Common myeloid progenitor, CD34-positive (primary cell): Measurements from ENCODE around the gene LEMD3.

Source experiments
- CTCF ChIA-PET: fragments of 350-600 bp; sonication (Branson Sonifier 250); formaldehyde crosslinking; loops from one replicate; lab custom pipeline; 2021; ENCODE audit warnings: antibody characterized with exemption; lab: Charles Lee
- POLR2A ChIA-PET: fragments of 350-600 bp; sonication (Branson Sonifier 250); formaldehyde crosslinking; loops from one replicate; lab custom pipeline; 2021; ENCODE audit warnings: antibody characterized with exemption; lab: Charles Lee
- DNase-seq, 3 donors: peaks; one replicate each; pipeline versions ENCODE4 v3.0.0 to v3.0.0-alpha.2; 2013
- H3K27ac ChIP-seq, 2 experiments: 1 replicate in 1 of 2; 2 replicates in 1 of 2; pipeline ENCODE4 v1.7.0; 2013; ENCODE audit warnings: inconsistent platforms in 2 of 2, low read length in 2 of 2, mild to moderate bottlenecking in 2 of 2, low read depth in 1 of 2, moderate library complexity in 1 of 2; ENCODE audit not compliant: severe bottlenecking in 2 of 2, insufficient read depth in 1 of 2, poor library complexity in 1 of 2
- H3K27me3 ChIP-seq, 5 experiments: replicated peaks in 2 of 5; 1 replicate in 3 of 5; 2 replicates in 2 of 5; pipeline versions ENCODE4 v1.6.1 to v1.7.0; 2013; ENCODE audit warnings: low read length in 4 of 5, mild to moderate bottlenecking in 2 of 5, moderate library complexity in 2 of 5, inconsistent platforms in 1 of 5; ENCODE audit not compliant: insufficient read depth in 5 of 5, control insufficient read depth in 4 of 5
- H3K36me3 ChIP-seq, 4 experiments: 1 replicate in 2 of 4; 2 replicates in 2 of 4; pipeline versions ENCODE4 v1.6.1 to v1.7.0; 2013; ENCODE audit warnings: low read length in 3 of 4, control low read depth in 1 of 4, mild to moderate bottlenecking in 1 of 4; ENCODE audit not compliant: control insufficient read depth in 4 of 4, insufficient read depth in 4 of 4
- H3K4me1 ChIP-seq, 4 experiments: 1 replicate in 3 of 4; 2 replicates in 1 of 4; pipeline versions ENCODE4 v1.6.1 to v1.7.1; 2013; ENCODE audit warnings: low read length in 3 of 4, mild to moderate bottlenecking in 3 of 4, control low read depth in 1 of 4, inconsistent platforms in 1 of 4, moderate library complexity in 1 of 4; ENCODE audit not compliant: control insufficient read depth in 4 of 4, insufficient read depth in 4 of 4; ENCODE audit errors: control extremely low read depth in 1 of 4
- H3K4me3 ChIP-seq, 7 experiments: 1 replicate in 4 of 7; 2 replicates in 3 of 7; pipeline versions ENCODE4 v1.5.1 to v1.7.0; 2013; ENCODE audit warnings: mild to moderate bottlenecking in 7 of 7, low read length in 6 of 7, moderate library complexity in 6 of 7, inconsistent platforms in 2 of 7, low read depth in 2 of 7, control low read depth in 1 of 7; ENCODE audit not compliant: insufficient read depth in 4 of 7, control insufficient read depth in 1 of 7; ENCODE audit errors: extremely low read depth in 1 of 7
- H3K9me3 ChIP-seq, 5 experiments: 1 replicate in 4 of 5; 2 replicates in 1 of 5; pipeline versions ENCODE4 v1.6.1 to v1.7.1; 2013; ENCODE audit warnings: low read length in 4 of 5, mild to moderate bottlenecking in 2 of 5, inconsistent platforms in 1 of 5, low read depth in 1 of 5, moderate library complexity in 1 of 5; ENCODE audit not compliant: control insufficient read depth in 4 of 5, insufficient read depth in 2 of 5; ENCODE audit errors: control extremely low read depth in 1 of 5
- WGBS: methylation state at CpG from one replicate; pipeline ENCODE4 v1.1.5; 2013; ENCODE audit not compliant: insufficient coverage; 5-methylcytosine and 5-hydroxymethylcytosine counted together

The LEMD3 gene

DNA sequence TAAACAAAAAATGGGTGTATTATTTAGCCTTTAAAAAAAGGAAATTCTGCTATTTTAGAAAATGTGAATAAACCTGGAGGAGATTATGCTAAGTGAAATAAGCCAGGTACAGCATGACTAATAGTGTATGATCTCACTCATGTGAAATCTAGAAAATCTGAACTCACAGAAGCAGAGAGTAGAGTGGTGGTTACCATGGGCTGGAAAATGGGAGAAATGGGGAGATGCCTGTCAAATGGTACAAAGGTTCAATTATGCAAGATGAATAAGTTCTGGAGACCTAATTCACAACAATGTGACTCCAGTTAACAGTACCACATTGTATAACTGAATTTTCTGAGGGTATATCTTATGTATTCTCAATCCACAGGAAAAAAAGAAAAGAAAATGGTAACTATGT lies 17.4 kb upstream of the LEMD3 start:
- H3K4me3 ChIP-seq: no peak overlapping the region
- H3K27me3 ChIP-seq: no peaks in the 10 kb centered on the region
- no peaks in the 10 kb centered on the region for H3K36me3 ChIP-seq
- peaks cover 4 to 23% (median 10%) of the 10 kb centered on the region in 4 experiments for H3K4me1 ChIP-seq
- CTCF ChIA-PET: no interaction called here
- H3K27ac ChIP-seq: no peak overlapping the region
- no peaks in the 10 kb centered on the region for H3K9me3 ChIP-seq
- DNase-seq: no peak
- POLR2A ChIA-PET: no interaction called here

DNA sequence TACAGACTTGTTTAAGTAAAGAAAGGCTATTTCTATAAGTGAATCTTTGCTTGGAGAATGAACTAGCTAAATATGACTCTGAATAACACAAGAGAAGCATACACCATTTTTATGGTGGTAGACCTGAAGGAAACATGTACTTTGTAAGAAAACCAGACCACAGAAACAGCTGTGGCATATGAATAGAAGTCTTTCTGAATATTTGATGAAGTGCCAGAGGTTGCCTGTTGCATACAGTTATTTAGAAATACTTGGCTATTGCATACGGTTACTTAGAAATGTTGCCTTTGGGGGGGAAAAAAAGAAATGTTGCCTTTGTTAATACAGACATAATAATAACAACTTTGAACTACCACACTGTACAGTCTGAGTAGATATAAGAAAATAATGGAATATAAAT lies 16.8 kb upstream of the LEMD3 start:
- CTCF ChIA-PET: interaction anchor here (0.8 kb wide), 1 partner anchor 23 kb away, joined by 3 read pairs; no protein-coding TSS in a partner anchor
- POLR2A ChIA-PET: no interaction called here
- H3K27me3 ChIP-seq: no peaks in the 10 kb centered on the region
- no peaks in the 10 kb centered on the region for H3K36me3 ChIP-seq
- no peak overlapping the region for H3K4me3 ChIP-seq
- no peak for DNase-seq
- no peak overlapping the region for H3K27ac ChIP-seq
- H3K4me1 ChIP-seq: peaks cover 6 to 29% (median 12%) of the 10 kb centered on the region in 4 experiments
- no CpG with 5 or more reads among the region's 1 CpG for WGBS
- no peaks in the 10 kb centered on the region for H3K9me3 ChIP-seq

DNA sequence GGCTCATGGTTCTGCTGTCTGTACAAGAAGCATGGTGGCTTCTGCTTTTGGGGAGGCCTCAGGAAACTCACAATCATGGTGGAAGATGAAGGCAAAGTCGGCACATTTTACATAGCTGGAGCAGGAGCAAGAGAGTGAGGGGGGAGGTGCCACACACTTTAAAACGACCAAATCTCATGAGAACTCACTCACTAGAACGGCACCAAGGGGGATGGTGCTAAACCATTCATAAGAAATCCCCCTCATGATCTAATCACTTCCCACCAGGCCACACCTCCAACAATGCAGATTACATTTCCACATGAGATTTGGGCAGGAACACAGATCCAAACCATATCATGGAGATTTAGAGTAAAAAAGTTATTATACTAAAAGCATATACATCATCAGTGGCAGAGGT lies 13.6 kb upstream of the LEMD3 start:
- CTCF ChIA-PET: interaction anchor here (0.8 to 4.2 kb wide), 6 partner anchors 8 to 76 kb away, joined by 3 to 23 read pairs (median 4); partner anchors contain the start of gene LEMD3
- Histone ChIP-seq H3K27ac (no peak overlapping the region), H3K4me1 (peaks cover 6 to 20% (median 12%) of the 10 kb centered on the region in 4 experiments), H3K27me3 (no peaks in the 10 kb centered on the region), H3K9me3 (no peaks in the 10 kb centered on the region), H3K36me3 (no peaks in the 10 kb centered on the region), H3K4me3 (peak overlapping the region in 1 of 7 experiments; percentile 19)
- peak in 2 of 3 donors; percentile 14 to 20 for DNase-seq
- POLR2A ChIA-PET: no interaction called here
- no CpG with 5 or more reads among the region's 3 CpGs for WGBS

DNA sequence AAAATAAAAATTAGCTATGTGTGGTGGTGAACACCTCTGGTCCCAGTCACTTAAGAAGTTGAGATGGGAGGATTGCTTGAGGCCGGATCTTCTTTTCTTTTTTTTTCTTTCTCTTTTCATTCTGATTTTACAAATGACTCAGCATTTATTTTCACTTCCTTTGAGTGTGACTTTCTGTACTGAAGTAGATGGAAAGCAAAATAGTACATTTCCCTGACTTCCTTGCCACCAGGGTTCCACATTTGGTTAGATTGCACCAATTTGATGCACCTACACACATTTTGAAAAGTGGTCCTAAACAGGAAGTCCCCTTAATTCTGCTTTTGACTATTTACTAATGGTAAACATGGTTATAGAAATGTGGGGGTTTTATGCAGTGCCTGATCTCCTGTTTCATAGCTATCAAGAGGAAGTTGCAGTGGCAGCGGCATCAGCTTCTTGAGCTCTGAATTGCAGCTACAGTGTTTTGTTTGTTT lies 13.0 kb upstream of the LEMD3 start:
- WGBS: no CpG with 5 or more reads among the region's 2 CpGs
- no peaks in the 10 kb centered on the region for H3K9me3 ChIP-seq
- no peaks in the 10 kb centered on the region for H3K36me3 ChIP-seq
- peak; percentile 49 to 88 (median 83) for DNase-seq
- peak overlapping the region in 6 of 7 experiments; percentile 15 to 60 (median 33) for H3K4me3 ChIP-seq
- POLR2A ChIA-PET: no interaction called here
- CTCF ChIA-PET: interaction anchor here (0.8 to 4.2 kb wide), 7 partner anchors 9 to 75 kb away, joined by 3 to 23 read pairs (median 4); partner anchors contain the start of gene LEMD3
- peaks cover 6 to 20% (median 12%) of the 10 kb centered on the region in 4 experiments for H3K4me1 ChIP-seq
- H3K27ac ChIP-seq: peak overlapping the region; percentile 19 to 63
- no peaks in the 10 kb centered on the region for H3K27me3 ChIP-seq

- H3K36me3 ChIP-seq: no peaks in the 10 kb centered on the region
- no peak for DNase-seq
- no peaks in the 10 kb centered on the region for H3K27me3 ChIP-seq
- no peaks in the 10 kb centered on the region for H3K9me3 ChIP-seq
- peak overlapping the region in 1 of 2 experiments; percentile 19 for H3K27ac ChIP-seq
- 86% methylated on average over 3 of the region's 4 CpGs for WGBS
- peak overlapping the region in 6 of 7 experiments; percentile 15 to 60 (median 33) for H3K4me3 ChIP-seq
- ChIA-PET CTCF (interaction anchor here (0.8 to 4.2 kb wide), 8 partner anchors 8 to 79 kb away, joined by 3 to 23 read pairs (median 4); partner anchors contain the start of gene LEMD3), POLR2A (no interaction called here)
- H3K4me1 ChIP-seq: peaks cover 6 to 20% (median 12%) of the 10 kb centered on the region in 4 experiments
Measured at GRCh38 chr12:65157091-65157490, 12.3 kb upstream of the LEMD3 start.

- H3K4me3 ChIP-seq: no peak overlapping the region
- ChIA-PET POLR2A (no interaction called here), CTCF (interaction anchor here (1.1 kb wide), 2 partner anchors 9 to 24 kb away, joined by 3 to 7 read pairs; no protein-coding TSS in a partner anchor)
- no peak overlapping the region for H3K27ac ChIP-seq
- no peaks in the 10 kb centered on the region for H3K27me3 ChIP-seq
- no peak for DNase-seq
- no peaks in the 10 kb centered on the region for H3K4me1 ChIP-seq
- no peaks in the 10 kb centered on the region for H3K9me3 ChIP-seq
- no CpG with 5 or more reads among the region's 1 CpG for WGBS
- no peaks in the 10 kb centered on the region for H3K36me3 ChIP-seq
Measured at GRCh38 chr12:65162609-65163008, 6.8 kb upstream of the LEMD3 start.

- Histone ChIP-seq H3K4me1 (peaks cover 0 to 11% (median 5%) of the 10 kb centered on the region in 4 experiments), H3K36me3 (no peaks in the 10 kb centered on the region), H3K9me3 (no peaks in the 10 kb centered on the region), H3K4me3 (no peak overlapping the region), H3K27me3 (no peaks in the 10 kb centered on the region), H3K27ac (no peak overlapping the region)
- DNase-seq: no peak
- ChIA-PET CTCF (interaction anchor here (1.6 kb wide), 1 partner anchor 8 kb away, joined by 4 read pairs; no protein-coding TSS in a partner anchor), POLR2A (no interaction called here)
- no CpG with 5 or more reads among the region's 2 CpGs for WGBS
Measured at GRCh38 chr12:65164244-65164643, 5.1 kb upstream of the LEMD3 start.
